Epithelial cell of proximal tubule (primary cell): ENCODE data around the gene MYOT. TPM values are rescaled to one million over a fixed set of nuclear protein-coding genes. Genes with fewer than 3 reads are reported as not detected.
"Not testable (repeated sequence)": the region's sequence is repeated elsewhere in the genome, so short reads cannot be mapped to it uniquely, and the experiment has no call there.

Experiments
- DNase-seq: peaks from one replicate; pipeline ENCODE4 v3.0.0-alpha.2; 2011; ENCODE audit warnings: low read depth
- H3K4me3 ChIP-seq: 2 replicates; pipeline ENCODE4 v1.5.1; 2011; ENCODE audit warnings: low read depth, mild to moderate bottlenecking, low read length
- CTCF ChIP-seq: conservative IDR thresholded peaks from 2 replicates; pipeline ENCODE4 v1.5.1; 2012; ENCODE audit warnings: low read depth, mild to moderate bottlenecking, low read length
- total RNA-seq: library from RNA; depleted of rRNA; stranded (reverse); fragments of >200 nt; gene quantifications from 2 replicates; pipeline ENCODE4 v1.2.3, GENCODE V29; 2015

MYOT gene
- total RNA-seq, 1 donor from 2014 or later, result not detected

GRCh38 chr5:137847687-137848086 is 20.0 kb upstream of the MYOT start:
- no peak for DNase-seq
- no peak overlapping the region for H3K4me3 ChIP-seq
- no peak for TF ChIP-seq CTCF

- not testable (repeated sequence) for H3K4me3 ChIP-seq, DNase-seq
Measured at GRCh38 chr5:137853165-137853564, 14.5 kb upstream of the MYOT start.

- no peak overlapping the region for H3K4me3 ChIP-seq
- DNase-seq, result no peak
- TF ChIP-seq CTCF, result no peak
Measured at GRCh38 chr5:137856201-137856600, 11.5 kb upstream of the MYOT start.

- DNase-seq, result no peak
- TF ChIP-seq CTCF, result no peak
Measured at GRCh38 chr5:137856916-137857862, 10.5 kb upstream of the MYOT start.

GRCh38 chr5:137858223-137858916 is 9.3 kb upstream of the MYOT start:
- DNase-seq, result no peak
- TF ChIP-seq CTCF, result no peak
- H3K4me3 ChIP-seq, result no peak overlapping the region

More at GRCh38 chr5:137856916-137857862, 10.5 kb upstream of the MYOT start:
- no peak overlapping the region for H3K4me3 ChIP-seq

GRCh38 chr5:137858954-137859353 is 8.7 kb upstream of the MYOT start:
- DNase-seq, result no peak
- no peak overlapping the region for H3K4me3 ChIP-seq
- TF ChIP-seq CTCF, result no peak

- no peak overlapping the region for H3K4me3 ChIP-seq
Measured at GRCh38 chr5:137862251-137862650, 5.4 kb upstream of the MYOT start.

GRCh38 chr5:137863653-137864052 is 4.0 kb upstream of the MYOT start:
- DNase-seq, H3K4me3 ChIP-seq: not testable (repeated sequence)

More at GRCh38 chr5:137862251-137862650, 5.4 kb upstream of the MYOT start:
- no peak for TF ChIP-seq CTCF
- no peak for DNase-seq
